Epithelial cell of proximal tubule (primary cell): ENCODE results near the gene CYRIA. TPM values are rescaled to one million over a fixed set of nuclear protein-coding genes. Genes with fewer than 3 reads are reported as not detected.

Experiments used
- DNase-seq: peaks from one replicate; pipeline ENCODE4 v3.0.0-alpha.2; 2011; ENCODE audit warnings: low read depth
- H3K4me3 ChIP-seq: 2 replicates; pipeline ENCODE4 v1.5.1; 2011; ENCODE audit warnings: low read depth, mild to moderate bottlenecking, low read length
- total RNA-seq: library from RNA; depleted of rRNA; stranded (reverse); fragments of >200 nt; gene quantifications from 2 replicates; pipeline ENCODE4 v1.2.3, GENCODE V29; 2015
- TF ChIP-seq, protein P1 (sequence below): conservative IDR thresholded peaks from 2 replicates; pipeline ENCODE4 v1.5.1; 2012; ENCODE audit warnings: low read depth, mild to moderate bottlenecking, low read length

CYRIA gene
- total RNA-seq, 1 donor from 2014 or later = 2.0 TPM

DNA sequence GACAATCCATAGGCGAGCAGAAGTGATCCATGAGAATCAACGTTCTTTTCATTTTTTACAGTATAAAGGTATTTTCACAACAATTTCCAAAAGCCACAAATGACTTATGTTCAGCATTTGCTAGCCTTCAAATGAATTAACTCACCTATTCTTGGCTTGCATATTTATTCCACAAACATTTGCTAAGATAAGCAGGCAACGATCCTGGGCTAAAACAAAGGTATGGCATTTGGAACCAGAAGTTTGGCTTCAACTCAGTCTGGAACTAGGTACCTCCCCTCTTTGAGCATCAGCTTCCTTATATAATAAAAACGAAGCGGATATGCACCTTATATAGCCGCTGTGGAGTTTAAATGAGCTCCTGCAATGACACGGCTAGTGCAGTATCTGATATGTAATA lies 20.5 kb downstream of the CYRIA start:
- no peak for DNase-seq
- TF ChIP-seq, protein P1, sequence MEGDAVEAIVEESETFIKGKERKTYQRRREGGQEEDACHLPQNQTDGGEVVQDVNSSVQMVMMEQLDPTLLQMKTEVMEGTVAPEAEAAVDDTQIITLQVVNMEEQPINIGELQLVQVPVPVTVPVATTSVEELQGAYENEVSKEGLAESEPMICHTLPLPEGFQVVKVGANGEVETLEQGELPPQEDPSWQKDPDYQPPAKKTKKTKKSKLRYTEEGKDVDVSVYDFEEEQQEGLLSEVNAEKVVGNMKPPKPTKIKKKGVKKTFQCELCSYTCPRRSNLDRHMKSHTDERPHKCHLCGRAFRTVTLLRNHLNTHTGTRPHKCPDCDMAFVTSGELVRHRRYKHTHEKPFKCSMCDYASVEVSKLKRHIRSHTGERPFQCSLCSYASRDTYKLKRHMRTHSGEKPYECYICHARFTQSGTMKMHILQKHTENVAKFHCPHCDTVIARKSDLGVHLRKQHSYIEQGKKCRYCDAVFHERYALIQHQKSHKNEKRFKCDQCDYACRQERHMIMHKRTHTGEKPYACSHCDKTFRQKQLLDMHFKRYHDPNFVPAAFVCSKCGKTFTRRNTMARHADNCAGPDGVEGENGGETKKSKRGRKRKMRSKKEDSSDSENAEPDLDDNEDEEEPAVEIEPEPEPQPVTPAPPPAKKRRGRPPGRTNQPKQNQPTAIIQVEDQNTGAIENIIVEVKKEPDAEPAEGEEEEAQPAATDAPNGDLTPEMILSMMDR = no peak
- no peak overlapping the region for H3K4me3 ChIP-seq

DNA sequence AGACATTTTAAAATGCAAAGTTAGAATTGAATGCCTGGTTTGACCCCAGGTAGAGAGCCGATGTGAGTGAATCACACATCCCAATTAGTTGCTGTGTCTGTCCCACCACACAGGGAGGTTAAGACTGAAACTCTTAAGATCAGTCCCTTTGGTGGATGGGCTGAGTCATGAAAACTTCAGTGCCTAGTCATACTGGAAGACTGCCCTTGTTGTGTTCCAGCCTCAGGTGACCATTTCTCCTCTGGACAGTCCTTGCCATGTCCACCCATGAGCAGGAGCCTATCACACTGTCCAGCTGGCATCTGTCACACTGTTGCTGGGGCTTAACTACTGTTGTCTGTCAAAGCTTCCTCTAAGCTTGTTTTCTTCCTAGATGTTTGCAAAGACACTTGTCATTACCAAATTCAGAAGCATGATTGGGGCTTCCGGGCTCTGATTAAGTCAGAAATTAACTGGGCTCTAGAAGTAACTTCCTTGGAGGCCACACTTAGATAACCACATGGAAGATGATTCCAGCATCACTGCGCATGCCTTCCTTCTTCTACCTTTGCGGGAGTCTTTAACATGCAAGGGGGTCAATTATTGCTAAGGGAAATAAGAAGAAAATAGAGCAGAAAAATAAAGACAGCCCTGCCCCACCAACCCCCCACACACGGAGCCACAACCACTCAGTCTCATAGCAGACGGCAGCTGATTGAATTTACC lies 21.3 kb downstream of the CYRIA start:
- no peak overlapping the region for H3K4me3 ChIP-seq
- TF ChIP-seq, protein P1 = no peak
- DNase-seq = no peak

DNA sequence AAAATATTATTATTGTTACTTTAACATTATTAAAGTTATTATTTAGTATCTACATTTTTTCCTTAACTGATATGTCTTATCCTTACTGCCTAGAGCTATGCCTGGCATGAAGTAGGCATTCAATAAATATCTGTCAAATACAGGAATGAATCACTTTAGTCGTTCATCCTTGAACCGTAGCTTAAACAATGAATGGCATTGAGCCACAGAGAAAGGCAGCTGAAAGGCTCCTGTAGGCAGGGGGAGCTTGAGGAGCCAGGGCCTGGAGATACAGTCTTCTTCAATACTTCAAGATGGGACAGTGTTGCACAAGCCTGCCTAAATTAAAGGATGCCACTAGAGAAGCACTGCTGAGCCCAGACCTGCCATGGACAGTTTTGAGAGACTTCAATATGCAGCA lies 22.5 kb downstream of the CYRIA start:
- H3K4me3 ChIP-seq = no peak overlapping the region
- DNase-seq = no peak
- TF ChIP-seq, protein P1 = no peak

DNA sequence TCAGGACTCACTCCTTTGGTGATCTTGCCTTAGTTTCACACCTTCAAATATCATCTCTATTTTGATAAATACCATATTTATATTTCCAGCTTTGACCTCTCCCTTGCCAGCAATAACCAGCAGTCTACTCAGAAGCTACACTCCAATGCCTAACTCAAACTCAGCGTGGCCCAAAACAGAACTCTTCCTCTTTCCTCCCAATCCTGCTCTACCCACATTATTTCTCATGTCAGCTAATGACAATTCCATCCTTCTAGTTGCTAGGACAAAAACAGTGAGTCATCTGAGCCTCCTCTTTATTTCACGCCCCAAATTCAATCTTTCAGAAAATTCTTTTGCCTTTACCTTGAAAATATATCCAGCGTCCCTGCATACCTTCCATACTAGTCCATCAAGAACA lies 23.5 kb downstream of the CYRIA start:
- TF ChIP-seq, protein P1 = no peak
- DNase-seq = no peak
- no peak overlapping the region for H3K4me3 ChIP-seq

DNA sequence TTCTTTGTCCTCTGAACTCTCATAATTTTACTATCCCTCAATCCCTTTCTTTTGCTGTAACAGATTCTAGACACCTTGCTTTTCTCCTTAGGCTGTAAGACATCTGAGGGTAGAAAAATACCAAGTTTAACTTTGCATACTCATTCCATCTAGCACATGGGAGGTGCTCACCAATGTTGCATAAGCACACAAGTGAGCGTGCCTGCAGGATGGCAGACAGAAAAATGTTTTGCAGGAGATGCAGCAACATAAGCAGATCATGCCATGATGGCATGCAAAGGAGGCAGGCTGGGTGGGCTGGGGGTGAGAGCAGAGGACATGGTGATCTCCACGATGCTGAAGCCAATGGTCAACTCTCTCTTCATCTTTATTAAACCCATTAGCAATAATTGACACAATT lies 24.1 kb downstream of the CYRIA start:
- TF ChIP-seq, protein P1 = no peak
- DNase-seq = no peak
- H3K4me3 ChIP-seq = no peak overlapping the region

DNA sequence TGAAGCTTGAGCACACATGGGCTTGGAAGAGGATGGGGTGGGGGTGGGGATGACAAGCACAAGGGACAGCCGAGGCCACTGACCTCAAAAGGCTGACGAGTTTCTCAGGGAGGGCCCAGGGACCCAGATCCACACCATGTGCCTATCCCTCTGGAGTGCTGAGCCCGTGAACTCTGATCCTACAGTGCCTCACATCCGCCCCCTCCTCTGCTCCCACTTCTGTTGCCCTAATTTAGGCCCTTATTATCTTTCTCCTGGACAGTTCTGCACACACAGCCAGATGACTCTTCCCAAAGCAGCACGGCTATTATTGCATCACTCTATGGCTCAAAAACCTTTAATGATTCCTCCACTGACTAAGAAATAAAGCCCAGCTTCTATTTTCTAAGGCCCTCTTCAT lies 24.8 kb downstream of the CYRIA start:
- H3K4me3 ChIP-seq = no peak overlapping the region
- TF ChIP-seq, protein P1 = no peak
- no peak for DNase-seq
